Measurements from ENCODE around the gene PIK3R1.
"Not testable (repeated sequence)": the region's sequence is repeated elsewhere in the genome, so short reads cannot be mapped to it uniquely, and the experiment has no call there.

The PIK3R1 gene

DNA sequence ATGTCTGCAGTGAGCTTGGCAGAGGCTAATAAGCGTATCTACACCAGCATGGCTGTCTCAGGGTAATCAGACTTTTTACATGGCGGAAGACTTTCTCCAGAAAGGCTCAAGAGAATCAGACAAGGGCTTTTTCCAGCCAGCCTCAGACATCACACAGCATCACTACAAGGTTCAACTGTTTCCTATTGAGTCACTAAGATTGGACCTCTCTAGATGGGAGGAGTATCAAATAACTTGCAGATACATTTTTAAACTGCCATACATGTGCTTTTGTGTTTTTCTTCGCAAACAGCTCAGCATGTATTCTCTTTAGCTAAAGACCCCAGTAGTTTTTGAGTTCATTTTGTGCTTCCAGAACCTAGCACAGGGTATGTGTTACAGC is 22.9 kb upstream of the PIK3R1 start:
- H3K27ac ChIP-seq (ENCODE audit: insufficient read depth, low read length, poor library complexity, severe bottlenecking): no peak overlapping the region
- H3K9me3 ChIP-seq (ENCODE audit: control insufficient read depth, low read length): no peaks in the 10 kb centered on the region
- H3K27me3 ChIP-seq (replicated peaks; ENCODE audit: control insufficient read depth, insufficient read depth, low read length, poor library complexity, severe bottlenecking): no peaks in the 10 kb centered on the region
- no peak for DNase-seq
- H3K4me3 ChIP-seq (ENCODE audit: insufficient read depth, low read depth, low read length, poor library complexity, severe bottlenecking): no peak overlapping the region
- no peaks in the 10 kb centered on the region for H3K4me1 ChIP-seq (ENCODE audit: control insufficient read depth, insufficient read depth, low read length, poor library complexity, severe bottlenecking)
- no peaks in the 10 kb centered on the region for H3K36me3 ChIP-seq (ENCODE audit: control insufficient read depth, insufficient read depth, low read length)

DNA sequence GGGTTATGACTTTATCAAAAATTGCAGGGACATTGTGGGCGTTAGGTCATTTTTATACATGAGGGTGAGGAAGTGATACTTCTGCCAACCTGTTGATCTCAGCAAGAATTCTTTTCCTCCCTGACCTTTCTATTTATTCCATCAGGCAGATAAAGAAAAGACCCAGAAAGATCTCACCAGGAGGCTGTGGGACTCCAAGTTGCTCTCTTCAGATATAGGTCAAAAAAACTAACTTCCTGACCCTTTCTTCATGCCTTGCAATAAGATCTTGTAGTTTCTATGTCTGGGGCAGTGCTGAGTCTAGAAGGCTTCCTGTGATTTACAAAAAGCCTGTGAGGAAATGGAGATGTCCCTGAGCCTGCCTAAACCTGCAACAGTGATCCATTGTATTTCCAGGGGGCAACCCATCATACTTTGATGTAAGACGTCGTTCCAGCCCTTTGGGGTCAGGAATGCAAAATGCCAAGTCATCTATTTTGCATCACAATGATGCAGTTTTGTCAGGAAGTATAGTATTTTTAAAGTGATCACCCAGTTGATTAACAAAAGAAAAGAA is 22.0 kb upstream of the PIK3R1 start:
- Histone ChIP-seq H3K9me3 (ENCODE audit: control insufficient read depth, low read length) (no peaks in the 10 kb centered on the region), H3K4me1 (ENCODE audit: control insufficient read depth, insufficient read depth, low read length, poor library complexity, severe bottlenecking) (no peaks in the 10 kb centered on the region), H3K36me3 (ENCODE audit: control insufficient read depth, insufficient read depth, low read length) (no peaks in the 10 kb centered on the region), H3K27ac (ENCODE audit: insufficient read depth, low read length, poor library complexity, severe bottlenecking) (no peak overlapping the region), H3K27me3 (replicated peaks; ENCODE audit: control insufficient read depth, insufficient read depth, low read length, poor library complexity, severe bottlenecking) (no peaks in the 10 kb centered on the region), H3K4me3 (ENCODE audit: insufficient read depth, low read depth, low read length, poor library complexity, severe bottlenecking) (no peak overlapping the region)
- no peak for DNase-seq

DNA sequence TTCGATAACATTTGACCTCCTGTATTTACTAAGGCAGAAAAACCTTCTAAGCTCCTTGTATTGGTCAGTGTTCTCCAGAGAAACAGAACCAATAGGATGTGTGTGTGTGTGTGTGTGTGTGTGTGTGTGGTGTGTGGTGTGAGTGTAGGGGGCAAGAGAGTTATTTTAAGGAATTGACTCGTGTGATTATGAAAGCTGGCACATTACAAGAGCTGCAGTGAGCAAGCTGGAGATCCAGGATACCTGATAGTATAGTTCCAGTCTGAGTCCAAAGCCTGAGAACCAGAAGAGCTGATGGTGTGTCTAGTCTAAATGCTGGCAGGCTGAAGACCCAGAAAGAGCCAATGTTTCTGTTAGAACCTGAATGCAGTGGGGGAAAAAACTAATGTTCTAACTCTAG is 21.2 kb upstream of the PIK3R1 start:
- Histone ChIP-seq H3K27me3 (replicated peaks; ENCODE audit: control insufficient read depth, insufficient read depth, low read length, poor library complexity, severe bottlenecking) (no peaks in the 10 kb centered on the region), H3K9me3 (ENCODE audit: control insufficient read depth, low read length) (no peaks in the 10 kb centered on the region), H3K36me3 (ENCODE audit: control insufficient read depth, insufficient read depth, low read length) (no peaks in the 10 kb centered on the region), H3K4me3 (ENCODE audit: insufficient read depth, low read depth, low read length, poor library complexity, severe bottlenecking) (no peak overlapping the region), H3K4me1 (ENCODE audit: control insufficient read depth, insufficient read depth, low read length, poor library complexity, severe bottlenecking) (no peaks in the 10 kb centered on the region), H3K27ac (ENCODE audit: insufficient read depth, low read length, poor library complexity, severe bottlenecking) (no peak overlapping the region)
- DNase-seq: no peak

DNA sequence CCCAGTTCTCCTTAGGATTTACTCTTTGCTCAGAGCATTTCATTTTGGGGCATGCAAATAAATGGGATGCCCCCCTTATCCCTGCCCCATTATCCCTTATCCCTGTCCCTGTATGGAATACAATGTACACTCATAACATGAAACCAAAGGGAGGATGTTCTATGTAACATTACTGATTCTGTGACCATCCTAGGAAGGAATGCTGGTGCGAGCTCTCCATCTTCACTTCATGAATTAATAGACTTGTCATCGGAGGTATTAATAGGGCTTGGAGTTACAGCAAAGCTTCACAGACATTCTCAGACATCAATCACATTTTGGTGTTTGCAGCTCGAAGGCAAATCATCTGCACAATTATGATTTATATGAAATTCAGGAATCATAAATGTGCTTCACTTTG is 20.4 kb upstream of the PIK3R1 start:
- Histone ChIP-seq H3K9me3 (ENCODE audit: control insufficient read depth, low read length) (no peaks in the 10 kb centered on the region), H3K4me3 (ENCODE audit: insufficient read depth, low read depth, low read length, poor library complexity, severe bottlenecking) (no peak overlapping the region), H3K27ac (ENCODE audit: insufficient read depth, low read length, poor library complexity, severe bottlenecking) (no peak overlapping the region), H3K36me3 (ENCODE audit: control insufficient read depth, insufficient read depth, low read length) (no peaks in the 10 kb centered on the region), H3K4me1 (ENCODE audit: control insufficient read depth, insufficient read depth, low read length, poor library complexity, severe bottlenecking) (no peaks in the 10 kb centered on the region), H3K27me3 (replicated peaks; ENCODE audit: control insufficient read depth, insufficient read depth, low read length, poor library complexity, severe bottlenecking) (no peaks in the 10 kb centered on the region)
- no peak for DNase-seq

DNA sequence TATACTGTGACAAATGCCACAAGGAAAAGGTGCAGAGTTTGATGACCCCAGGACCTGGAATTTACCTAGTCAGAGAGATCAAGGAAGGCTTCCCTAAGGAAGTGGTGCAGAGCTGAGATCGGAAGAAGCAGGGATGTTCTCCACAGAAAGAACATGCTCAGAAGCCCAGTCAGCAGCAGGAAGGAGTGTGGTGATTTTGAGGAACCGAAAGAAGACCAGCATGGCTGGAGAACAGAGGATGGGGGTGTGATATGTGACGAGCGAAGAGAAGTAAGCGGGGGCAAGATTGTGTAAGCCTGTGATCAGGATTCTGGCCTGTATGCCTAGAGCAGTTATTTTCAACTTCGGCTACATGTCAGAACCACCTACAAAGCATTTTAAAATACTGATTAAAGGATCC is 18.7 kb upstream of the PIK3R1 start:
- no peaks in the 10 kb centered on the region for H3K27me3 ChIP-seq (replicated peaks; ENCODE audit: control insufficient read depth, insufficient read depth, low read length, poor library complexity, severe bottlenecking)
- no peaks in the 10 kb centered on the region for H3K36me3 ChIP-seq (ENCODE audit: control insufficient read depth, insufficient read depth, low read length)
- no peak overlapping the region for H3K27ac ChIP-seq (ENCODE audit: insufficient read depth, low read length, poor library complexity, severe bottlenecking)
- H3K4me3 ChIP-seq (ENCODE audit: insufficient read depth, low read depth, low read length, poor library complexity, severe bottlenecking): no peak overlapping the region
- H3K9me3 ChIP-seq (ENCODE audit: control insufficient read depth, low read length): no peaks in the 10 kb centered on the region
- no peaks in the 10 kb centered on the region for H3K4me1 ChIP-seq (ENCODE audit: control insufficient read depth, insufficient read depth, low read length, poor library complexity, severe bottlenecking)
- DNase-seq: no peak

DNA sequence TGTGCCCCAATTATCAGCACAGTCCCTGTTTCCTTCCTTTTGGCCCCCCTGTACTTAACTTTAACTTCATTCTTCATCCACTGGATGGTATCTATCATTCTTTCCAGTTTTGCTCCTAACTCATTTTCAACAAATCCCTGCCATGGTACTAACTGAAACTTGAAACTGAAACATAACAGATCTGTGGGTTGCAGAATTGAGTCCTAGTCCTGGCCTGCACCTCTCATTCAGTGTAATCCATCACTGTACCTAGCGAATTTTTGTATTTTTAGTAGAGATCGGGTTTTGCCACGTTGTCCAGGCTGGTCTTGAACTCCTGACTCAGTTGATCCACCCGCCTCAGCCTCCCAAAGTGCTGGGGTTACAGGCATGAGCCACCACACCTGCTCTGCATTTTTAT is 15.3 kb upstream of the PIK3R1 start:
- Histone ChIP-seq H3K36me3 (ENCODE audit: control insufficient read depth, insufficient read depth, low read length) (no peaks in the 10 kb centered on the region), H3K9me3 (ENCODE audit: control insufficient read depth, low read length) (no peaks in the 10 kb centered on the region), H3K4me3 (ENCODE audit: insufficient read depth, low read depth, low read length, poor library complexity, severe bottlenecking) (no peak overlapping the region), H3K27ac (ENCODE audit: insufficient read depth, low read length, poor library complexity, severe bottlenecking) (no peak overlapping the region), H3K27me3 (replicated peaks; ENCODE audit: control insufficient read depth, insufficient read depth, low read length, poor library complexity, severe bottlenecking) (no peaks in the 10 kb centered on the region), H3K4me1 (ENCODE audit: control insufficient read depth, insufficient read depth, low read length, poor library complexity, severe bottlenecking) (no peaks in the 10 kb centered on the region)
- no peak for DNase-seq

DNA sequence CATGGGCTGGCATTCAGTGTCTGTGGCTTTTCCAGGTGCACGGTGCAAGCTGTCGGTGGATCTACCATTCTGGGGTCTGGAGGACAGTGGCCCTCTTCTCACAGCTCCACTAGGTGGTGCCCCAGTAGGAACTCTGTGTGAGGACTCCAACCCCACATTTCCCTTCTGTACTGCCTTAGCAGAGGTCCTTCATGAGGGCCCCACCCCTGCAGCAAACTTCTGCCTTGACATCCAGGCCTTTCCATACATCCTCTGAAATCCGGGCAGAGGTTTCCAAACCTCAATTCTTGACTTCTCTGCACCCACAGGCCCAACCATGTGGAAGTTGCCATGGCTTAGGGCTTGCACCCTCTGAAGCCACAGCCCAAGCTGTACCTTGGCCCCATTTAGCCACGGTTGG is 4.9 kb upstream of the PIK3R1 start:
- not testable (repeated sequence) for H3K4me3 ChIP-seq (ENCODE audit: insufficient read depth, low read depth, low read length, poor library complexity, severe bottlenecking); DNase-seq

DNA sequence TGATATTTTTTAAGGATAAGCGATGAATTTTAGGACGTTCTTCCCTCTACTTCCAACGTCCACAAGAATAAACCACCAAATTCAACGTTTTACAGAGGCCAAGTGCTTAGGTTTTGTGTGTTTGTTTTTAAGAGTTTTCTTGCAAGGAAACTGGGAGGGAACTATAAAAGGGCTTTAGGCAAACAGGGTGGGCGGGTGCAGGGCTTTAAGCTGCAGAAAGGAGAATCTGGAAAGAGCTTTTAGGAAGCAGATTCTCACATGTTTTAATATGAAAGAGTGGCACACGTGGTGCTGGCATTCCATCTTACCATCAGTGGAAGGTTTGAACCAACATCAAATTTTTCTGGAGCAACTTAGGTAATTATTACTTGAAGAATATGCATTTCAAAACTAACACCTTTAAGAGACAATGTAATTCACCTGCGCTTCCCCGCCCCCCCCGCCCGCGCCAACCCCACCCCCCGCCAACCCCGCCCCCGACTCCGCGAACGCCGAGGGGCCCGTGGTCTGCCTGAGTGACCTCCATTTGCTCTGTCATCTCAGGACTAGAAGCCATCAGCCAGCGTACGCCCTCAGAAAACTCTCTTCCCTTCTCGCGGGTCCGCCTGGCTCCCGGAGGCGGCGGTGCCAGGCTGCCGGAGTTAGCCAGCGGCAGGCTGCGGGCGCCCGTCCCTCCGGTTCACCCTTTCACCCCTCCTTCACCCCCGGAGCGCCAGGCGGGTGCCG is 911 bp upstream of the PIK3R1 start:
- peak overlapping the region; percentile 95 for H3K4me3 ChIP-seq (ENCODE audit: insufficient read depth, low read depth, low read length, poor library complexity, severe bottlenecking)
- H3K27ac ChIP-seq (ENCODE audit: insufficient read depth, low read length, poor library complexity, severe bottlenecking): peak overlapping the region; percentile 91
- DNase-seq: peak in 1 of 3 donors; percentile 1
- no peaks in the 10 kb centered on the region for H3K9me3 ChIP-seq (ENCODE audit: control insufficient read depth, low read length)
- H3K27me3 ChIP-seq (replicated peaks; ENCODE audit: control insufficient read depth, insufficient read depth, low read length, poor library complexity, severe bottlenecking): no peaks in the 10 kb centered on the region
- H3K36me3 ChIP-seq (ENCODE audit: control insufficient read depth, insufficient read depth, low read length): no peaks in the 10 kb centered on the region
- H3K4me1 ChIP-seq (ENCODE audit: control insufficient read depth, insufficient read depth, low read length, poor library complexity, severe bottlenecking): peaks cover 10% of the 10 kb centered on the region

More for the DNA sequence above, 4.9 kb upstream of the PIK3R1 start:
- not testable (repeated sequence) for H3K27me3 ChIP-seq (replicated peaks; ENCODE audit: control insufficient read depth, insufficient read depth, low read length, poor library complexity, severe bottlenecking); H3K4me1 ChIP-seq (ENCODE audit: control insufficient read depth, insufficient read depth, low read length, poor library complexity, severe bottlenecking); H3K9me3 ChIP-seq (ENCODE audit: control insufficient read depth, low read length); H3K27ac ChIP-seq (ENCODE audit: insufficient read depth, low read length, poor library complexity, severe bottlenecking); H3K36me3 ChIP-seq (ENCODE audit: control insufficient read depth, insufficient read depth, low read length)

DNA sequence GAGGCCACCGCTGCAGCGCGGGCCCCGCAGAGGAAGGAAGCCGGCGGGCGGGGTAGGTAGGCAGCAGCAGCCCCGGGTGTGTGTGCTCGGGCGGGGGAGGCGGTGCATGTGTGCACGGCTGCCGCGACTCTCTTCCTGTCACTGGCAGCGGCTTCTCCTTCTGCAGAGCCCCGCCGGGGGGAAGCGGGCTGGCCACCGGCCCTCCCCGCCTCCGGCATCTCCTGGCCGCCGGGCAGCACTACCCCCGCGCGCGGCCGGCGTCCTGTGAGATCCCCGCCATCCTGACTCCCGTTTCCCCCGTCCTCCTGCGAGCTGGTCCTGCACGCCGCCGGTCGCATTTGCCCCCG is 315 bp downstream of the PIK3R1 start:
- Histone ChIP-seq H3K27ac (ENCODE audit: insufficient read depth, low read length, poor library complexity, severe bottlenecking) (peak overlapping the region; percentile 91), H3K4me1 (ENCODE audit: control insufficient read depth, insufficient read depth, low read length, poor library complexity, severe bottlenecking) (peaks cover 10% of the 10 kb centered on the region), H3K27me3 (replicated peaks; ENCODE audit: control insufficient read depth, insufficient read depth, low read length, poor library complexity, severe bottlenecking) (no peaks in the 10 kb centered on the region), H3K4me3 (ENCODE audit: insufficient read depth, low read depth, low read length, poor library complexity, severe bottlenecking) (peak overlapping the region; percentile 95), H3K36me3 (ENCODE audit: control insufficient read depth, insufficient read depth, low read length) (peaks cover 7% of the 10 kb centered on the region), H3K9me3 (ENCODE audit: control insufficient read depth, low read length) (no peaks in the 10 kb centered on the region)
- DNase-seq: no peak

DNA sequence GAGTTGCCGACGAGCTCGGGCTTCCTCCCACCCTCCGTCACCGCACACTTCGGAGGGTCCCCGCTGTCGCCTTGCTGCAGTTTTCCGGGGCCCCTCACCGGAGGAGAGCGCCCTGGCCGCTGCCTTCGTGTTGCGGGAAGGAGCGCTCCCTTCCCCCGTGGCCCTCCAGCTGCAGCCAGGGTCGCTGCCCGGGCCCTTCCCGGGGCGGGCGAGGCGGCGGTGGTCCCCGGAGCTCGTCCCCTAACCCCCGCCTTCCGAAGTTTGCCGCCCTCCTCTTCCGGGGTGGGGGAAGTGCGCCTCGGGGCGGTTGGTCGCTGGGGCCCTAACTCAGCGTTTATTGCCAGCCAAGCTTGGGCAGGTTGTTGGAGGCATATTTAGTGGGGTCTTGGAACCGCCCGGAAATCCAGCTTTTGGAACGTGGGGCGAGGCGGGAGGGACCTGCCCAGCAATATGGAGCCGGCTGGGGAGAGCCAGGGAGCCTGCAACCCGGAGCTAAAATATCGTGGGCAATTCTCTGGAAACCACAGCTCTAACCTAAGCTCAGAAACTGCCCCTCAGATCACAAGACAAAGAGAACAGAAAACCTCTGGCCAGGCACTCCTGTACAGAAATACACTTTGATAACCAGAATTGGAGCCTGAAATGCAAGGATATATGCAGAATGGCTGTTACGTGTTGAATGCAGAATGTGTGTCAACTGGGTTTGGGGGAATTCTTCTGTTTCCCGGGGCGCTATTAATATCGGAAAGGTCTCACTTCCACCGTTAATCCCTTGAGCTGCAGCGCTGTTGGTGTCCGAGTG is 890 bp downstream of the PIK3R1 start:
- DNase-seq: peak; percentile 25 to 38 (median 32)
- Histone ChIP-seq H3K27me3 (replicated peaks; ENCODE audit: control insufficient read depth, insufficient read depth, low read length, poor library complexity, severe bottlenecking) (no peaks in the 10 kb centered on the region), H3K4me3 (ENCODE audit: insufficient read depth, low read depth, low read length, poor library complexity, severe bottlenecking) (peak overlapping the region; percentile 95), H3K4me1 (ENCODE audit: control insufficient read depth, insufficient read depth, low read length, poor library complexity, severe bottlenecking) (peaks cover 10% of the 10 kb centered on the region), H3K9me3 (ENCODE audit: control insufficient read depth, low read length) (no peaks in the 10 kb centered on the region), H3K27ac (ENCODE audit: insufficient read depth, low read length, poor library complexity, severe bottlenecking) (peak overlapping the region; percentile 91), H3K36me3 (ENCODE audit: control insufficient read depth, insufficient read depth, low read length) (peaks cover 8% of the 10 kb centered on the region)
